HG03342 (cell line): Measurements from ENCODE around the gene VPS33B.

ENCODE experiments used
- ATAC-seq: cut with Tn5 transposase; IDR thresholded peaks from one replicate; pipeline ENCODE4 v1.9.1; 2021; ENCODE audit warnings: mild to moderate bottlenecking, moderate library complexity; ENCODE audit not compliant: unreplicated experiment

Gene VPS33B

DNA sequence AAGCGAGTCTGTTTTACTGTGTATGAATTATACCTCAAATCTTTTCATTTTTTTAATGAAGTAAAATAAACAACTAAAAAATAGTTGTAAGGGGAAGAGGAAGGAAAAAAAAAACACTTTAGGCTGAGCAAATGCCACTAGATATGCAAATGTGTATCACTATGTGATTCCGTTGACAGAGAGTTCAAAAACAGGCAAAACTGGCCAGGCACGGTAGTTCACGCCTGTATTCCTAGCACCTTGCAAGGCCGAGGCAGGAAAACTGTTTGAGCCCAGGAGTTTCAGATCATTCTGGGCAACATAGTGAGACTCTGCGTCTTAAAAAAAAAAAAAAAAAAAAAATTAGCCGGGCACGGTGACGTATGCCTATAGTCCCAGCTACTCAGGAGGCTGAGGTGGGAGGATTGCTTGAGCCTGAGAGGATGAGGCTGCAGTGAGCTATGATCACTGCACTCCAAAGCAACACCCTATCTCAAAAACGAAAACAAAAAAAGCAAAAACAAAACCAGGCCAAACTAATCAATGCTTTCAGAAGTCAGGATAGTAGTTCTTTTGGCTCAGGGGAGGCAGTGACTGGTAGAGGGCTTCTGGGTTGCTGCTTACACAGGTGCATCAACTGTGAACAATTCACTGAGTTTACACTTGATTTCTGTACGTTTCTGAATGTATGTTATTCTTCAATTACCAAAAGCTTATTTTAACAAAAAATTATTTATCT lies 35.4 kb downstream of the VPS33B start:
- ATAC-seq = peak; percentile 65

DNA sequence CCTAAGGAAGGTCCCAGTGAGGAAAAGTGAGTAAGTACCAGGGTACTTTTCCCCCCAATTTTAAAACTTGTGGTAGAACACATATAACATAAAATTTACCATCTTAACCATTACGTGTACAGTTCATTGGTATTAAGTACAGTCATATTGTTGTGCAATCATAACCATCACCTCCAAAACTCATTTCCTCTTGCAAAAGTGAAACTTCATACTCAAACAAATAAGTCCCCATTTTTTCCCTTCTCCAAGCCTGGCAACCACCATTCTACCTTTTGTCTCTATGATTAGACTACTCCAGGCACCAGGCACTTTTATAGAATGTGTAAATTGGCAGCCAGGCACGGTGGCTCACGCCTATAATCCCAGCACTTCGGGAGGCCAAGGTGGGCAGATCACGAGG lies 40.3 kb downstream of the VPS33B start:
- ATAC-seq = peak; percentile 36

DNA sequence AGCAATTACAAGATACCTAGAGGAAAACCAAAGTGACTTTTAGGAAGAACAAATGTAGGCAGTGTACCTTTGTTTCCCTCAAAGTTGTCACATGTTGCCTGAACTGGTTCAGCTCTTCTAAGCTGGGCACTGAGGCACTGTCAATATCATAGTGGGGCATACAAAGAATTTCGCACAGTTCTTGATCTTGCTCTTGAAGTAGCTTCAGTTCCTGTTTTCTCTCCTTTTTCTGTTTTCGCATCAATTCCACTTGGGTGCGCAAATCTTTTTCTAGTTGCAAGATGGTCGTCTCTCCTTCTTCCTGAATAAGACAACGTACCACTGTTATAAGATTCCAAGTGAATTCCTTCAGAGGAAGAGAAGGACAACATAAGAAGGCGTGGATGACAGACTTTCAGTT lies 40.7 kb downstream of the VPS33B start:
- peak; percentile 74 for ATAC-seq

DNA sequence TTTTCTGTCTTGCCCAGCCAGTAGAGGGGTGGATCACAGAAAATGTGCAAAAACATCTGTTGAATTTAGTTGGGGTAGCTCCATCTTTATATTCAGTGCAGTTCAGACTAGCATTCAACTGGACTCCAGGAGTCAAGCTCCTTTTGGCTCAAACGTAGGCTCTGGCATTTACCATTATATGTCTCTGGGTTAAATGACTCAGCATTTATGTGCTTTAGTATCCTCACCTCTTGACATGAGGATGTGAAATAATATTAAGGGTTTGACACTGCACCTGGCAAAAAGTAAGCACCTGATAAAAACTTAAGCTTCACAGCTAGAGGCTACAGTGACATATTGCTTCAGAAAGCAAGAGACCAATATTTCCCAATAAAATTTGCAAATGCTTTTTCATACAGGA lies 42.8 kb downstream of the VPS33B start:
- ATAC-seq = no peak

DNA sequence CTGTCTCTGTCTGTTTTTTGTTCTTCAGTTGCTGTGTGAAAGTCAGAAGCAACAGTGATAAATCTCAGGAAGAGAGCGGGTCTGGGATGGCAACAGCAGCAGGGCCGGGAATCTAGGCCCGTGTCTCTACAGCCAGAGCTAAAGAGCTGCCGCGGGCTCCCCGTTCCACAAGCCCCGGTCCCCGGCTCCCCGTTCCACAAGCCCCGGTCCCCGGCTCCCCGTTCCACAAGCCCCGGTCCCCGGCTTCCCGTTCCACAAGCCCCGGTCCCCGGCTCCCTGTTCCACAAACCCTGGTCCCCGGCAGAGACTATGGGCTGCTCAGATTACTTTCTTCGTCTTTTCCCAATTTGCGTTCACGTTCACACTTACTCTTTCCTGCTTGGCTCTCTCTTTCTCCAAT lies 48.2 kb downstream of the VPS33B start:
- ATAC-seq = no peak

DNA sequence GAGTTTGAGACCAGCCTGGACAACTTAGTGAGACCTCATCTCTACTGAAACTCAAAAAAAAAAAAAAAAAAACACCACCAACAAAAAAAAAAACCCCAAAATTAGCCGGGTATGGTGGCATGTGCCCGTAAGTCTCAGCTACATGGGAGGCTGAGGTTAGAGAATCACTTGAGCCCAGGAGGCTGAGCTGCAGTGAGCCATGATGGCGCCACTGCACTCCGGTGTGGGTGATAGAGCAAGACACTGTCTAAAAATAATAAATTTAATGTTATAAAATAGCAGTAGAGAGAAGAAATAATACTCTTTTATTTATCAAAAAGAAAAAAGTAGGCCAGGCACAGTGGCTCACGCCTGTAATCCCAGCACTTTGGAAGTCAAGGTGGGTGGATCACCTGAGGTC lies 50.3 kb downstream of the VPS33B start:
- no peak for ATAC-seq

DNA sequence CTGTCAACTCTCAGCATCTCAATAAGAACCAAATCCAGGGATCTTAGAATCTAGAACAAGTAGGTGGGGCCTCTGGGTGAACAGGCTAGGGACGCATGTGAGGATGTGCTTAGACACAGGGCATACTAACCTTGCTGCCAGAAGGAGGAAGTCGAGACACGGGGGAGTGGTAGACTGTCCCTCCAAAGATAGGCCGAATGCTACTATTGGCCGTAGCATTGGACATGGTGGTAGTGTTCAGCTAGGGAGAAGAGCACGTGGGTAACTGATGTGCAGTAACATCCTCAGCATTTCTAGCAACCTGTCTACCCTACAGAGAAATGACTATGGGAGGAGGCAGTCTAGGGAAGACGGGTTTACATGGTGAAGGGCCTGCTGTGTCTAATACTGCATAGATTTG lies 52.1 kb downstream of the VPS33B start:
- ATAC-seq = no peak

DNA sequence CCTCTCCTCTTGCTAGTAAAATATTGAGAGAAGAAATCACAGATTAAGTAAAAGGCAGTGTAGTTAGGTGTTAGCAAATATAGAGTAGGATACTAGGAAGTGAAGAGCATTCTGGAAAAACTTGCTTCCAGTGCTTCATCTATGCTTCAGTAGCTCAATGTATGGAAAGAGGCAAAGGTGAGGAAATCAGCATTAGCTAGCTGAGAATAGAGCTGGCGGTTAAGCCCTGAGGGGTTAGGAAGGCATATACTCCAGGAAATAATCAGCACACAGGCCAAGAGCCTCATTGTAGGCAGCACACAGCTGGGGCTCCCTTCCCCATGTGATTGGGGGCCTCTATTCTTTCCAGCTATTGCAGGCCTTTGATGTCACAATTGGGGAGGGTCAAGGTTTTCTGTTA lies 54.0 kb downstream of the VPS33B start:
- no peak for ATAC-seq

DNA sequence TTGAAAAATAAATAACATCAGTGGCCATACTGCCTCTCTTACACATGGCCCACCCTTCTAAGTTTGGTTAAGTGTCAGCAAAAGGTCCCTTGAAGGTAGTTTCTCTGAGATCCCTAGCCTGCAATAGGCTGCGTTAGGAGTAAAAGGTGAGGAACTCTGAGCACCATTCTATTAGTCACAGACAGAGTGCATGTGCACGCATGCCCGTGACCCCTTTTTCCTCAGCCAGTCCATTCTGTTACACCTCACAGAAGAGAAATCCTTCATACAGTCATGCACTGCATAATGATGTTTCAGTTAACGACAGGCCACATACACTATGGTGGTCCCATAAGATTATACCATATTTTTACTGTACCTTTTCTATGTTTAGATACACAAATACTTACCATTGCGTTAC lies 55.2 kb downstream of the VPS33B start:
- no peak for ATAC-seq

DNA sequence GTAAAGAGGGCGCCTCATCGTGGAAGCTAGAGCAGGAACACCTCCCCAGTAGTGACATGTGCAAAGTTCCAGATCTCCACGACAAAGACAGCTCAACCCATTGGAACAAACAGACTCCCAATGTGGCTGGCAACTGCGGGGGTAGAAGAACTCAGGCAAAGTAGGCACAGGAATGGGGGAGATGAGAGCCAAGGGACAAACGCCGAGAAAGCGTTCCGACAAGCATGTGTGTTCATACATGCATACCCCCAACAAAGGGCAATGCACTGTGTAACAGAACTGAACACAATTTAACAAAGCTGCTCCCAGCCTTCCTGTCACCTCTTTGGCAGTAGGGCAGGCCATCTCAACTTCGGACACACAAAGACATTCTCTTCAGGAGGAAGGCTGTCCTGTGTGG lies 56.1 kb downstream of the VPS33B start:
- ATAC-seq = no peak

DNA sequence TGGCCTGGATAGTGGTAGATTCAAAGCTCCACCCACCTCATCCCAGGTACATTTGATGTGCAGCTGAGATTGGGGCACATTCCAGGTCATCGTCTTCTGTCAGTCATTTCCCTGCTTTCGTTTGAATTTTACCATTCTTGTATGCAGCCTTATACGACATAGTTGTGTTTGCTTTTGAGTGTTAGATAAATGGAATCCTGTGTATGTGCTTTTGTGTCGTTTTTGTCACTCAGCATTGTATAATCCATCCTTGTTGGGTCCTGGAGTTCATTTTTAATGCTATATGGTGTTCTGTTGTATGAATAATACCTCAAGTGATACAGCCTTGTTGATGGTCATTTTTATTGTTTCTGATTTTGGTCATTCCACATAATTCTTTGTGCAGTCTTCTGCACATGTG lies 60.4 kb downstream of the VPS33B start:
- ATAC-seq = no peak

DNA sequence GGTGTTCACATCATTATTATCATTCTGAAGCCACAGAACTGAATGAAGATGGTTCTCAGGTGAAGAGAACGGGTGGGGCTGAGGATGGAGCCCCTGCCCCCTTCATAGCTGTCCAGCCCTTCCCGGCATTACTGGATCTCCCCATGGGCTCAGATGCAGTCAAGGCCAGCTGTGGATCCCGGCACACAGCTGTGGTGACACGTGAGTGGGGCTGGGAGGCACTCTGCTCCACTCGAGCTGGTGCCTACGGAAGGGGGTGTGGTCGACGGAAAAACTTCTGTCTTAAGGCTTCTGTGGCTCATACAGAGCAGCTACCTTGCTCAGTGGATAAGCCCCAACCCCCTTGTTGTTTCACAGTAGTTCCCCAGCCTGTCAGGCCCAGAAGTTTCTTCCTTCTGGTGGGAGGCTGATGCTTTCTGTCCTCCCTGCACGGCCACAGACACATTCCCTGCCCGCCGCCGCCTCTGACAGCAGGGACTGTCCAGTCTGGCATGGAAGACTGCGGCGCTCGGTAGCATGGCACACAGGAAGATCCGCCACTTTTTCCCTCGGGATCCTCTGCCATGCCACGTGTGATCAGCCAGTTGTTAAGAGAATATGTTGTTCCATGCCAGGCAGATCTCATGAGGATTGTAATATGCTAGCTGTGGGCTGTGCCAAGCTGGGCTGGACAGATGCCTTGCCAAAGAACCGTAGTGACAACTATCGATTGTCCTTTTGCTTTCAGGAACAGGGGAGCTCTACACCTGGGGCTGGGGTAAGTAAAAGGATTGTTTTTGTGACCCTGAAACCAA lies 61.9 kb downstream of the VPS33B start:
- no peak for ATAC-seq

DNA sequence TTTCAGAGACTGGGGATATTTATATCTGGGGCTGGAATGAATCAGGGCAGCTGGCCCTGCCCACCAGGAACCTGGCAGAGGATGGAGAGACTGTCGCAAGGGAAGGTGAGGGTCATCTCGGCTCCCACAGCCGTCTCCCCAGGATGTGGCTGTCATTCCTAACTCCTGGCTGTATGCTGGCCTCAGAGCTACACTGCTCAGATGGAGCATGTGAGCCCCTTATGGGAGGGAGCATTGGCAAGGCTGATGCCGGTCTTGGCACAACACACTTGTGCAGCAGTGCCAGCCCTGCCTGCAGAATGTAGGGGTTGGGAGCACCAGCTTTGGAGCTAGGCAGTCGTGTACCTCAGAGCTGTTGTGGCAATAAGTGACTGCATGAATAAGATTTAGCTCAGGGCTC lies 62.5 kb downstream of the VPS33B start:
- ATAC-seq = no peak

DNA sequence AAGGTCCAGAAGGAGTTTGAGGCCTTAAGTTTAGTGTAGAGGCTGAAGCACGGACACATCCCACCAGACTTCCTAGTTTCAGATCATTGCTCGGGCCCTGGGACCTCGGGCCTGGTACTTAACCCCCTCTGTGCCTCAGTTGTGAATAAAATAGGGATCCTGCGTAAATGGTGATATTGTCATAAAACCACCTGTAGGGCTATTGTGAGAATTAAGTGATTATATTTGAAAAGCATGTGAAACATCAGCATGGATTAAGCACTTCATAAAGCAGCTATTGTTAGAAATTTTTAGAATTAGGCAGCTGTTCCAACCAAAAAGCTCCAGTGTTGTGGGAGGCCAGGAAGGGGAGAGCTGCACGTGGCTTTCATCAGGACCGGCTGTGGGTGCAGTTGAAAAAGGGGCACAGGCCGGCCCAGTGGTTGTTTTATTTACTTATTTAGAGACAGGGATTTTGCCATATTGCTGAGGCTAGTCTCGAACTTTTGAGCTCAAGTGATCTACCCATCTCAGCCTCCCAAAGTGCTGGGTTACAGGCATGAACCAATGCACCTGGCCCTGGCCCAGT lies 63.3 kb downstream of the VPS33B start:
- no peak for ATAC-seq

DNA sequence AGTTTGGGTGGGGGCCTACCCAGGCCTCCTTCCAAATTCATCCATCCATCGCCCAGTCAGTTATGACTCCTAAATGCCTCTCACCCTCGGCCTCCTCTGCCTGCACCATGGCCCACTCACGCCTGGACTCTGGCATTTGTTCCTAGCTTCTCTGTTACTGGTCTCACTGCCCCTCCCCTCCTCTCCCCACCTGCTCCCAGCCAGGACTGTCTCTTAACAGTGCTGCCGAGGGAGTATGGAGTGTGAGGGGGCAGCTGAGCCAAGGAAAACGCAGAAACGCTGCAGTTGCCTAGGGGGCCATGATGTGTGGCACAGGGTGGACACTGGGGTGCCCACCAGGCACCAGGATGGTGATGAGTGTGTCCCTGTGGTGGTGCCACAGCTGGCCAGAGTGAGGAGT lies 64.6 kb downstream of the VPS33B start:
- ATAC-seq = no peak

DNA sequence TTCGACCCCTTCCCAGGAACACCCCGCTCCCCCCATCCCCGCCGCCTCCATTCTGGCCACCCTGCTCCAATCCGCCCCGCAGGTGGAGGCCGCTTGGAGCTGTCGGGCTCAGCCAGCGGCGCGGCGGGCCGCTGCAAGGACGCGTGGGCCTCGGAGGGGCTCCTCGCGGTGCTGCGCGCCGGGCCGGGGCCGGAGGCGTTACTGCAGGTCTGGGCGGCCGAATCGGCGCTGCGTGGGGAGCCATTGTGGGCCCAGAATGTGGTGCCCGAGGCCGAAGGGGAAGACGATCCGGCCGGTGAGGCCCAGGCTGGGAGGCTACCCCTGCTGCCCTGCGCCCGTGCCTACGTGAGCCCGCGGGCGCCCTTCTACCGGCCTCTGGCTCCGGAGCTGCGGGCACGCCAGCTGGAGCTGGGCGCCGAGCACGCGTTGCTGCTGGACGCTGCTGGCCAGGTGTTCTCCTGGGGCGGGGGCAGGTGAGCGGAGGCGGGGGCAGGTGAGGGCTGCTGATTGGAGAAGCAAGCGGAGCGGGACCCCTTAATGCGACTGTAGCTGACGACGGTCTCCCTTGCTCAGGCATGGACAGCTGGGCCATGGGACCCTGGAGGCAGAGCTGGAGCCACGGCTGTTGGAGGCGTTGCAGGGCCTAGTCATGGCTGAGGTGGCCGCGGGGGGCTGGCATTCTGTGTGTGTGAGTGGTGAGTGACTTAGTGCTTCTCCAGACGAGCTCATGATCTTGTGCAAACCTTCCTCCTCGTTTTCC lies 65.2 kb downstream of the VPS33B start:
- no peak for ATAC-seq

DNA sequence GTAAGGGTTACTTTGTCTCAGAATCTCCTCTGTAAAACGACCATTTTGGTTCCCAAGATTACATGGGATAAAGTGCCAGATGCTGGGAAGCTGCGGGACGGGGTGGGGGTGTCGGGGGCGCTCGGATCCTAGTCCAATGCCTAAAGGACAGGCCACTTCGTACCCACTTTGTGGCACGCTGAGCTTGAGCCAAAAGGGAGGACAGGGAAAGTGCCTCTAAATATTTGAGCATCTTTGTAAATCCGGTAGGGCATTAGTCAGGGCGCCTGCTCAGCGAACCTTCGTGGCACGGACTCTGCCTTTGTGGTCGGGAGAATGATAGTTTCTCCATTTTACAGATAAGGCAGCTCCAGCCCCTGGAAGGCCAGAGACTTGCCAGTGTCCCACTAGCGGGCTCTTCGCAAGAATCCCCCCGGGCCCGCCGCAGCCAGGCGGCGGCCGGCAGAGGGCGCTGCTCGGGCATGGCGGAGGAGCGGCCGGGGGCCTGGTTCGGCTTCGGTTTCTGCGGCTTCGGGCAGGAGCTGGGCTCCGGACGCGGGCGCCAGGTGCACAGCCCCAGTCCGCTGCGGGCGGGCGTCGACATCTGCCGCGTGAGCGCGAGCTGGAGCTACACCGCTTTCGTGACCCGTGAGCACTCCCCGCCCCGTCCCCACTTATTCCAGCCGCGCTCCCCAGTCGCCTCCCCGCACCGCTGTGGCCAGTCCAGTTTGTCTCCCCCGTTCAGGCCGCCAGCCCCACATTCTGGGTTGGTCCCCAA lies 65.9 kb downstream of the VPS33B start:
- ATAC-seq = no peak

DNA sequence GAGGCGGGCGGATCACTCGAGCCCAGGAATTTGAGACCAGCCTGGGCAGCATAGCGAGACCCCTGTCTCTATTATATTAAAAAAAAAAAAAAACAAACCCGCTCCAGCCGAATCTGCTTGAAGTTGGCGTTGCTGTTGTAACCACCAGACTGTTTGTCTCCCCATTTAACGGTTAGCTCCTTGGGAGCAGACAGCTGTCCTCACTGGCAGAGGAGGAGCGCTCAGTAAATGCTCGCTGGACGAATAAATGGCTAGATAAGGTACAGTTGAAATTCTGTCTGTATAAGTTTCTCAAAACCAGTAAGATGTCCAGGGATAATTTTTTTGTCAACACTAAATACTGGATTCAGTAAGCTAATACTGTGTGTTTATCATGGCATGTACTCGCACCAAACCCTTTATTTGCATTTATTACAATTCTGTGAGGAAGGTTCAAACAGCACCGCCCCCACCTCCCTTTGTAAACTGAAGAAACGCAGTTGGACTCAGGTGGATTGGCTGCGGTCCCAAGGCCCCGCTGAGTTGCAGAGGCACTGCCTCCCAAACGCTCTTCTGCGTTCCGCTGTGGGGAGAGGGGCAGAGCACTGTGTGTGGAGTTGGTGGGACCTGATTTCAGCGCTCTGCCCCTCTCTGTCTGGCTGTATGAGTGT lies 66.6 kb downstream of the VPS33B start:
- ATAC-seq = no peak

DNA sequence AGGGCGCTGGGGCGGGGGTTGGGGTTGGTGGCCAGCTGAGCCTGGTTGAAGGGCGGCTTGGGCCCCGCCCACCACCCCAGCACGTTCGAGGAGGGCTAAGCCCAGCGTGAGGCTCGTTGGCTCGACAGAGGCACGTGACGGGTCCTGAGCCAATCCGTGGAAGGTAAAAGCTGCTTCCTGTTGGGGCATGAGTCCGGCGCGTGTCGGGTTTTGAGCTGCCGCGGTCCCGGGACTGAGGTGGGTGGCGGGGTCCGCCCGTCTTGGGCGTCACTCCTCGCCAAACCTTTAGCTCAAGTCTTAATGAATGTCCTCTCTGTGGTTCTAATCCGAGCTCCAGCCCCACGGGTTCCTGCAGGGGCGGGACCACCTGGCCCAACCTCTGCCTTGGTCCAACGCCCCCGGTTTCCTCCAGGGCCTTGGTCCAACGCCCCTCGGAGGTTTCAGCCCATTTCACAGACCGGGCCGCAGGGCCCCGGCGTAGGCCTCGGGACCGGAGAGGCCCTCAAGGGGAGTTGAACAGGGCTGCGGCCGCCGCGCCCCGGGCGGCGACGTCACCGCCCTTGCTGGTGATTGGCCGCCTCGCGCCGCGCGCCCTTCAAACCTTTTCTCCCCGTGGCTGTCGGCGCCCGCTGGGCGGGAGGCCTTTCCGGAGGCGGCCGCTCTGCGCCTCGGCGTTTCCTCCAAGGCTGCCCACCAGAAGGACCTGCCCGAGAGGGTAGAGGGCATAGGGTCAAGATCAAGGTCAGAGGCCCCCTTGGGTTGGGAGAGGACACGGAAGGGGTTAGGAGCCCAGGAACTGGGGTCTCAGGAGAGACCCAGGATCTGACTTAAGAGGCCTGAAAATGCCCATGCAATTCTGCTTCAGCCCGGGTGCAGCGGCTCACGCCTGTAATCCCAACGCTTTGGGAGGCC lies 67.4 kb downstream of the VPS33B start, which contains the start of gene RCCD1:
Gene RCCD1, plus strand, starts transcription at position 173 of the 912 bp plus-strand sequence. CDS start 1,851 bp downstream, outside the sequence.
- ATAC-seq = peak; percentile 93
